OCI-LY7 (cell line): Measurements from ENCODE around the gene GPR137C. TPM values are rescaled to one million over a fixed set of nuclear protein-coding genes. Genes with fewer than 3 reads are reported as not detected.

Experiments used
- BruUV-seq: library from RNA; stranded (reverse); fragments of 400-500 nt; replicated peaks from 2 replicates; lab custom pipeline; 2021; lab: Mats Ljungman, UMichigan
- CTCF ChIA-PET: fragments of 300-600 bp; sonication (Branson Sonifier 250); formaldehyde crosslinking; loops from one replicate; lab custom pipeline; 2022; ENCODE audit warnings: antibody characterized with exemption; ENCODE audit not compliant: unreplicated experiment; lab: Charles Lee
- POLR2A ChIA-PET: fragments of 300-600 bp; sonication (Branson Sonifier 250); formaldehyde crosslinking; loops from one replicate; lab custom pipeline; 2022; ENCODE audit warnings: antibody characterized with exemption; lab: Charles Lee
- DNase-seq: peaks from one replicate; pipeline ENCODE4 v3.0.0-alpha.2; 2015; ENCODE audit warnings: low spot score
- H2AFZ ChIP-seq: fragments of 200-600 bp; sonication (generic), shearing (Covaris generic); 2 replicates; pipeline ENCODE4 v1.6.1; 2014; ENCODE audit warnings: mild to moderate bottlenecking, antibody characterized with exemption, low read length, moderate library complexity
- H3K27ac ChIP-seq: fragments of 200-600 bp; sonication (generic); 2 replicates; pipeline ENCODE4 v1.5.1; 2014; ENCODE audit warnings: mixed run types, low read depth, mild to moderate bottlenecking, moderate library complexity, low read length, inconsistent platforms; ENCODE audit not compliant: poor library complexity, severe bottlenecking
- H3K36me3 ChIP-seq: fragments of 200-600 bp; sonication (generic); 2 replicates; pipeline ENCODE4 v1.6.1; 2014; ENCODE audit warnings: mild to moderate bottlenecking, antibody characterized with exemption, low read length, moderate library complexity, mixed read lengths; ENCODE audit not compliant: insufficient read depth
- H3K4me1 ChIP-seq: fragments of 200-600 bp; sonication (generic); 2 replicates; pipeline ENCODE4 v1.5.1; 2014; ENCODE audit warnings: mild to moderate bottlenecking, low read length; ENCODE audit not compliant: insufficient read depth, poor library complexity, severe bottlenecking
- H3K4me2 ChIP-seq: fragments of 200-600 bp; sonication (generic); 2 replicates; pipeline ENCODE4 v1.6.1; 2014; ENCODE audit warnings: mild to moderate bottlenecking, low read length
- H3K4me3 ChIP-seq: fragments of 200-600 bp; sonication (generic); 2 replicates; pipeline ENCODE4 v1.5.1; 2014; ENCODE audit warnings: mild to moderate bottlenecking, low read depth, low read length; ENCODE audit not compliant: poor library complexity, severe bottlenecking
- H3K79me2 ChIP-seq: fragments of 200-600 bp; sonication (generic); 2 replicates; pipeline ENCODE4 v1.6.1; 2016; ENCODE audit warnings: low read depth, mild to moderate bottlenecking, low read length, moderate library complexity, mixed read lengths; ENCODE audit not compliant: insufficient read depth
- H3K9me2 ChIP-seq: fragments of 200-600 bp; sonication (generic); 2 replicates; pipeline ENCODE4 v1.6.1; 2016; ENCODE audit warnings: mild to moderate bottlenecking, low read length, mixed read lengths; ENCODE audit not compliant: insufficient read depth
- H3K9me3 ChIP-seq: fragments of 200-600 bp; sonication (generic); 2 replicates; pipeline ENCODE4 v1.6.1; 2014; ENCODE audit warnings: mild to moderate bottlenecking, mixed run types, low read length, mixed read lengths
- H4K20me1 ChIP-seq: fragments of 200-600 bp; sonication (generic); 2 replicates; pipeline ENCODE4 v1.6.1; 2014; ENCODE audit warnings: mild to moderate bottlenecking, antibody characterized with exemption, low read length, moderate library complexity, mixed read lengths; ENCODE audit not compliant: insufficient read depth
- EZH2phosphoT487 ChIP-seq: fragments of 200-600 bp; sonication (generic); IDR thresholded peaks from 2 replicates; pipeline ENCODE4 v1.6.1; 2018; ENCODE audit warnings: low read depth, borderline replicate concordance, mild to moderate bottlenecking, mixed run types, antibody characterized with exemption, low read length, moderate library complexity, mixed read lengths
- intact Hi-C: fragments of 100-400 bp; cut with micrococcal nuclease; formaldehyde crosslinking; loops from one replicate; pipeline ENCODE4 v1.10.0; 2022; ENCODE audit not compliant: unreplicated experiment
- total RNA-seq, 2 experiments: library from RNA; depleted of rRNA in 1 of 2; stranded (reverse); fragments of >200 nt in 1 of 2; shearing (Covaris generic) in 1 of 2; gene quantifications; 2 replicates each; pipeline ENCODE4 v1.2.3, GENCODE V29; 2014 to 2022
- TF ChIP-seq, protein P1 (sequence below): fragments of 200-600 bp; sonication (generic); conservative IDR thresholded peaks from 2 replicates; pipeline ENCODE4 v1.5.1; 2014; ENCODE audit warnings: mild to moderate bottlenecking, antibody characterized with exemption, low read length, moderate library complexity, mixed read lengths

Gene GPR137C
- total RNA-seq, 2 experiments from 2014 or later: 1.1 to 3.9 TPM

DNA sequence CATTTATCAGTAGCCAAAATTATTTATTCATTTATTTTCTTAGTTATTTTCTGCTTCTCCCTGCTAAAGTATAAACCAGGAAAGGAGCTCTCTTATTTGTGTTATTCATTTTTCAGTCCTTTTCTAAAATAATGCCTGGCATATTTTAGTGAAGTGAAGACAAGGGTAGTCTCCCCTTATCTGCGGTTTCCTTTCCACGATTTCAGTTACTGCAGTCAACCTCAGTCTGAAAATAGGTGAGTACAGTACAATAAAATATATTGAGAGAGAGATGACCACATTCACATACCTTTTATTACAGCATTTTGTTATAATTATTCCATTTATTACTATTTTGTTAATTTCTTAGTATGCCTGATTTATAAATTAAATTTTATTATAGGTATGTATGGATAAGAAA, 57.6 kb downstream of the GPR137C start:
- Histone ChIP-seq H3K4me2 (no peak overlapping the region), H2AFZ (no peak overlapping the region), H3K4me3 (no peak overlapping the region), H3K9me3 (peaks cover under 1% of the 10 kb centered on the region; the same call in 1 of the 2 replicates), H4K20me1 (no peaks in the 10 kb centered on the region), H3K36me3 (no peaks in the 10 kb centered on the region), H3K79me2 (no peaks in the 10 kb centered on the region), H3K27ac (no peak overlapping the region), H3K4me1 (no peaks in the 10 kb centered on the region), H3K9me2 (no peaks in the 10 kb centered on the region)
- no peak for TF ChIP-seq EZH2phosphoT487
- TF ChIP-seq, protein P1, sequence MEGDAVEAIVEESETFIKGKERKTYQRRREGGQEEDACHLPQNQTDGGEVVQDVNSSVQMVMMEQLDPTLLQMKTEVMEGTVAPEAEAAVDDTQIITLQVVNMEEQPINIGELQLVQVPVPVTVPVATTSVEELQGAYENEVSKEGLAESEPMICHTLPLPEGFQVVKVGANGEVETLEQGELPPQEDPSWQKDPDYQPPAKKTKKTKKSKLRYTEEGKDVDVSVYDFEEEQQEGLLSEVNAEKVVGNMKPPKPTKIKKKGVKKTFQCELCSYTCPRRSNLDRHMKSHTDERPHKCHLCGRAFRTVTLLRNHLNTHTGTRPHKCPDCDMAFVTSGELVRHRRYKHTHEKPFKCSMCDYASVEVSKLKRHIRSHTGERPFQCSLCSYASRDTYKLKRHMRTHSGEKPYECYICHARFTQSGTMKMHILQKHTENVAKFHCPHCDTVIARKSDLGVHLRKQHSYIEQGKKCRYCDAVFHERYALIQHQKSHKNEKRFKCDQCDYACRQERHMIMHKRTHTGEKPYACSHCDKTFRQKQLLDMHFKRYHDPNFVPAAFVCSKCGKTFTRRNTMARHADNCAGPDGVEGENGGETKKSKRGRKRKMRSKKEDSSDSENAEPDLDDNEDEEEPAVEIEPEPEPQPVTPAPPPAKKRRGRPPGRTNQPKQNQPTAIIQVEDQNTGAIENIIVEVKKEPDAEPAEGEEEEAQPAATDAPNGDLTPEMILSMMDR: no peak
- BruUV-seq: no TSS peak
- ChIA-PET CTCF (no interaction called here), POLR2A (no interaction called here)
- intact Hi-C loops: no loop called here
- DNase-seq: no peak

DNA sequence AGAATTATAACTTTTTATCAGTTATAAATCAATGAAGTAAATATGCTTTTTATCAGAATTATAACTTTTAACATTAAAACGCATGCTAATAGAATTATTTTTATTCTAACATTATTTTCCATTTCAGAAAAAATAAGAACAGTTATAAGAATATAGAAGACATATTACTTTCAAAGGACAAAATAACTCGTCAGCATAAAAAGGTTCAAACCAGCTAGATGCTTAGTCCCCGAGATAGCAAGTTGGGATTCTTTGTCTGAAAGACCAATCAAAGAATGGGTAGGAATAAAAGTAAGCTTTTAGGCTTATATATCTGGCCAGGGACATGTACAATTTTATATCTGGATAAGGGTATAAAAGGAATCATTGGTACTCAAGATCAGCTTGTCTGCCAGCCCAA, 66.0 kb downstream of the GPR137C start:
- TF ChIP-seq, protein P1: no peak
- TF ChIP-seq EZH2phosphoT487: no peak
- Histone ChIP-seq H3K9me2 (no peaks in the 10 kb centered on the region), H4K20me1 (no peaks in the 10 kb centered on the region), H3K4me1 (no peaks in the 10 kb centered on the region), H3K9me3 (no peaks in the 10 kb centered on the region), H3K4me2 (no peak overlapping the region), H3K27ac (no peak overlapping the region), H2AFZ (no peak overlapping the region), H3K36me3 (no peaks in the 10 kb centered on the region), H3K79me2 (no peaks in the 10 kb centered on the region), H3K4me3 (no peak overlapping the region)
- intact Hi-C loops: no loop called here
- DNase-seq: no peak
- CTCF ChIA-PET: no interaction called here
- BruUV-seq: no TSS peak
- POLR2A ChIA-PET: no interaction called here

GRCh38 chr14:52619687-52620086, 67.1 kb downstream of the GPR137C start:
- no TSS peak for BruUV-seq
- no peak overlapping the region for H3K4me2 ChIP-seq
- no peak overlapping the region for H3K4me3 ChIP-seq
- H3K36me3 ChIP-seq: no peaks in the 10 kb centered on the region
- H3K9me2 ChIP-seq: no peaks in the 10 kb centered on the region
- intact Hi-C loops: no loop called here
- no peak overlapping the region for H2AFZ ChIP-seq
- H3K9me3 ChIP-seq: no peaks in the 10 kb centered on the region
- no peaks in the 10 kb centered on the region for H4K20me1 ChIP-seq
- TF ChIP-seq, protein P1: no peak
- no peak for TF ChIP-seq EZH2phosphoT487
- H3K4me1 ChIP-seq: no peaks in the 10 kb centered on the region
- CTCF ChIA-PET: no interaction called here
- POLR2A ChIA-PET: no interaction called here
- no peak for DNase-seq
- H3K79me2 ChIP-seq: no peaks in the 10 kb centered on the region
- H3K27ac ChIP-seq: no peak overlapping the region
